IMR-90 (cell line): ENCODE data around the gene EPHB1. TPM values are rescaled to one million over a fixed set of nuclear protein-coding genes. Genes with fewer than 3 reads are reported as not detected.

Experiments
- ATAC-seq: fragments of 200-7000 bp; cut with Tn5 transposase; 2 replicates; pipeline ENCODE4 v1.9.1; 2020; ENCODE audit warnings: low read depth, mild to moderate bottlenecking, moderate library complexity
- BruUV-seq: library from RNA; stranded (reverse); fragments of 400-500 nt; replicated peaks from 2 replicates; lab custom pipeline; 2021; lab: Mats Ljungman, UMichigan
- CTCF ChIA-PET: fragments of 300-600 bp; formaldehyde crosslinking; extraction: SDS; loops from one replicate; lab custom pipeline; 2021; ENCODE audit warnings: antibody characterized with exemption; lab: Yijun Ruan, JAX
- POLR2A ChIA-PET: fragments of 300-600 bp; sonication (Branson Sonifier 250); formaldehyde crosslinking; loops from one replicate; lab custom pipeline; 2022; ENCODE audit warnings: antibody characterized with exemption; ENCODE audit not compliant: unreplicated experiment; lab: Charles Lee
- DNase-seq: peaks from one replicate; pipeline ENCODE4 v3.0.0; 2013
- H2AFZ ChIP-seq: replicated peaks from 2 replicates; pipeline ENCODE3; 2013; ENCODE audit warnings: low read length, mild to moderate bottlenecking; ENCODE audit not compliant: poor library complexity
- H2AK5ac ChIP-seq: 2 replicates; pipeline ENCODE4 v1.6.1; 2013; ENCODE audit warnings: low read depth, low read length, inconsistent platforms
- H2AK9ac ChIP-seq: replicated peaks from 2 replicates; pipeline ENCODE3; 2013; ENCODE audit warnings: mild to moderate bottlenecking, low read depth, low read length, moderate library complexity; ENCODE audit not compliant: poor library complexity
- H2BK120ac ChIP-seq: 2 replicates; pipeline ENCODE4 v1.6.1; 2013; ENCODE audit warnings: low read depth, low read length, inconsistent platforms
- H2BK15ac ChIP-seq: 3 replicates; pipeline ENCODE4 v1.6.1; 2013; ENCODE audit warnings: low read depth, low read length, inconsistent platforms
- H2BK20ac ChIP-seq: 2 replicates; pipeline ENCODE4 v1.6.1; 2013; ENCODE audit warnings: low read depth, mild to moderate bottlenecking, inconsistent platforms, low read length, moderate library complexity
- H2BK5ac ChIP-seq: 2 replicates; pipeline ENCODE4 v1.6.1; 2013; ENCODE audit warnings: mild to moderate bottlenecking, low read depth, low read length, inconsistent platforms; ENCODE audit not compliant: poor library complexity, severe bottlenecking
- H3K14ac ChIP-seq: replicated peaks from 2 replicates; pipeline ENCODE4 v1.6.1; 2013; ENCODE audit warnings: low read depth, low read length, inconsistent platforms
- H3K18ac ChIP-seq: 2 replicates; pipeline ENCODE4 v1.6.1; 2013; ENCODE audit warnings: low read depth, low read length, control low read depth
- H3K23ac ChIP-seq: 2 replicates; pipeline ENCODE4 v1.6.1; 2013; ENCODE audit warnings: low read depth, low read length, inconsistent platforms
- H3K27ac ChIP-seq: 2 replicates; pipeline ENCODE4 v1.5.1; 2013; ENCODE audit warnings: mild to moderate bottlenecking, control low read depth, low read length; ENCODE audit not compliant: insufficient read depth
- H3K27me3 ChIP-seq: 2 replicates; pipeline ENCODE4 v1.6.1; 2013; ENCODE audit warnings: low read length; ENCODE audit not compliant: control insufficient read depth, insufficient read depth
- H3K36me3 ChIP-seq: 2 replicates; pipeline ENCODE4 v1.6.1; 2013; ENCODE audit warnings: low read length, mixed read lengths; ENCODE audit not compliant: control insufficient read depth, insufficient read depth
- H3K4ac ChIP-seq: 2 replicates; pipeline ENCODE4 v1.6.1; 2013; ENCODE audit warnings: low read depth, low read length, inconsistent platforms
- H3K4me1 ChIP-seq: 2 replicates; pipeline ENCODE4 v1.6.1; 2013; ENCODE audit warnings: low read length, mixed read lengths; ENCODE audit not compliant: control insufficient read depth, insufficient read depth
- H3K4me2 ChIP-seq: 2 replicates; pipeline ENCODE4 v1.6.1; 2013; ENCODE audit warnings: low read depth, mild to moderate bottlenecking, control low read depth, low read length, moderate library complexity
- H3K4me3 ChIP-seq: 2 replicates; pipeline ENCODE4 v1.5.1; 2013; ENCODE audit warnings: low read depth, mild to moderate bottlenecking, control low read depth, low read length, moderate library complexity; ENCODE audit not compliant: insufficient read depth
- H3K56ac ChIP-seq: 2 replicates; pipeline ENCODE4 v1.6.1; 2013; ENCODE audit warnings: low read length, inconsistent platforms; ENCODE audit not compliant: insufficient read depth; ENCODE audit errors: extremely low read depth
- H3K79me1 ChIP-seq, 2 experiments: 2 replicates each; pipeline ENCODE4 v1.6.1; 2013; ENCODE audit warnings: low read length in 2 of 2, inconsistent platforms in 1 of 2, low read depth in 1 of 2
- H3K9ac ChIP-seq: 2 replicates; pipeline ENCODE4 v1.6.1; 2013; ENCODE audit warnings: low read depth, low read length, control low read depth
- H3K9me1 ChIP-seq: 2 replicates; pipeline ENCODE4 v1.6.1; 2013; ENCODE audit warnings: low read length, inconsistent platforms; ENCODE audit not compliant: insufficient read depth
- H3K9me3 ChIP-seq: 2 replicates; pipeline ENCODE4 v1.6.1; 2013; ENCODE audit warnings: low read length; ENCODE audit not compliant: control insufficient read depth, insufficient read depth
- H4K20me1 ChIP-seq: 2 replicates; pipeline ENCODE4 v1.6.1; 2013; ENCODE audit warnings: low read length, inconsistent platforms; ENCODE audit not compliant: insufficient read depth
- H4K5ac ChIP-seq: 2 replicates; pipeline ENCODE4 v1.6.1; 2013; ENCODE audit warnings: mild to moderate bottlenecking, low read depth, low read length, control low read depth
- H4K8ac ChIP-seq, 2 experiments: 2 replicates each; pipeline ENCODE4 v1.6.1; 2013; ENCODE audit warnings: low read depth in 2 of 2, low read length in 2 of 2, control low read depth in 1 of 2, inconsistent platforms in 1 of 2
- H4K91ac ChIP-seq: 2 replicates; pipeline ENCODE4 v1.6.1; 2013; ENCODE audit warnings: low read depth, low read length, inconsistent platforms; ENCODE audit not compliant: insufficient read depth
- BHLHE40 ChIP-seq: fragments of 150-350 bp; IDR thresholded peaks from 2 replicates; pipeline ENCODE4 v1.6.1; 2016; ENCODE audit warnings: mild to moderate bottlenecking, low read depth, low read length
- CEBPB ChIP-seq: IDR thresholded peaks from 2 replicates; pipeline ENCODE4 v1.6.1; 2012; ENCODE audit warnings: low read depth, low read length, improper control_type of control experiment
- CHD1 ChIP-seq: IDR thresholded peaks from 2 replicates; pipeline ENCODE4 v1.6.1; 2012; ENCODE audit warnings: low read depth, low read length, improper control_type of control experiment
- CTCF ChIP-seq: conservative IDR thresholded peaks from 2 replicates; pipeline ENCODE4 v1.5.1; 2012; ENCODE audit warnings: mild to moderate bottlenecking, low read depth, low read length, improper control_type of control experiment
- FOS ChIP-seq: fragments of 150-350 bp; IDR thresholded peaks from 2 replicates; pipeline ENCODE4 v1.6.1; 2016; ENCODE audit warnings: low read depth, low read length
- MAFK ChIP-seq: IDR thresholded peaks from 2 replicates; pipeline ENCODE4 v1.6.1; 2012; ENCODE audit warnings: low read depth, low read length, improper control_type of control experiment
- MAZ ChIP-seq: IDR thresholded peaks from 2 replicates; pipeline ENCODE4 v1.6.1; 2012; ENCODE audit warnings: low read depth, mild to moderate bottlenecking, low read length, improper control_type of control experiment, moderate library complexity, borderline replicate concordance
- MXI1 ChIP-seq: IDR thresholded peaks from 2 replicates; pipeline ENCODE4 v1.6.1; 2012; ENCODE audit warnings: low read depth, mild to moderate bottlenecking, low read length, moderate library complexity, borderline replicate concordance
- NFE2L2 ChIP-seq: fragments of 150-350 bp; IDR thresholded peaks from 2 replicates; pipeline ENCODE4 v1.6.1; 2016; ENCODE audit warnings: low read depth, mild to moderate bottlenecking, low read length
- POLR2A ChIP-seq: IDR thresholded peaks from 2 replicates; pipeline ENCODE4 v1.6.1; 2012; ENCODE audit warnings: mild to moderate bottlenecking, low read depth, low read length
- RAD21 ChIP-seq: IDR thresholded peaks from 2 replicates; pipeline ENCODE4 v1.6.1; 2012; ENCODE audit warnings: low read length, improper control_type of control experiment
- RCOR1 ChIP-seq: IDR thresholded peaks from 2 replicates; pipeline ENCODE4 v1.6.1; 2012; ENCODE audit warnings: mild to moderate bottlenecking, low read length, improper control_type of control experiment; ENCODE audit not compliant: insufficient replicate concordance
- RFX5 ChIP-seq: IDR thresholded peaks from 2 replicates; pipeline ENCODE4 v1.8.0; 2012; ENCODE audit warnings: low read depth, mild to moderate bottlenecking, low read length, moderate library complexity
- SMC3 ChIP-seq: fragments of 150-350 bp; IDR thresholded peaks from 2 replicates; pipeline ENCODE4 v1.6.1; 2016; ENCODE audit warnings: low read depth, mild to moderate bottlenecking, antibody characterized with exemption, low read length, moderate library complexity
- USF2 ChIP-seq: fragments of 150-350 bp; IDR thresholded peaks from 2 replicates; pipeline ENCODE4 v1.6.1; 2017; ENCODE audit warnings: mild to moderate bottlenecking, antibody characterized with exemption, low read length, low read depth
- WGBS, 2 experiments: methylation state at CpG; one replicate each; pipeline versions ENCODE4 v1.1.5 to v1.1.7; 2013; ENCODE audit warnings: missing lambda C conversion rate in 2 of 2; ENCODE audit not compliant: insufficient read length in 1 of 2; ENCODE audit errors: extremely low coverage in 2 of 2; 5-methylcytosine and 5-hydroxymethylcytosine counted together
- dilution Hi-C: fragments of 300-500 bp; cut with HindIII; formaldehyde crosslinking; loops from one replicate; pipeline ENCODE4 v1.14.3; 2018; ENCODE audit warnings: low sequenced_read_pairs; ENCODE audit not compliant: unreplicated experiment
- in situ Hi-C: fragments of 300-500 bp; cut with MboI; formaldehyde crosslinking; loops from 3 replicates; pipeline ENCODE4 v1.14.3; 2019; ENCODE audit warnings: low sequenced_read_pairs, inconsistent platforms, mixed read lengths
- intact Hi-C: fragments of 100-400 bp; cut with micrococcal nuclease; formaldehyde crosslinking; loops from 2 replicates; pipeline ENCODE4 v1.10.0; 2022
- polyA plus RNA-seq, 3 experiments: library from polyadenylated mRNA; depleted of rRNA; stranded (reverse); fragments of >200 nt; gene quantifications; 2 replicates each; pipeline ENCODE4 v1.2.3, GENCODE V29; 2012; ENCODE audit warnings: low replicate concordance in 1 of 3
- total RNA-seq: library from RNA; depleted of rRNA; stranded (reverse); fragments of >200 nt; gene quantifications from 2 replicates; pipeline ENCODE4 v1.2.3, GENCODE V29; 2012
- TF ChIP-seq, protein P1 (sequence below): fragments of 150-350 bp; IDR thresholded peaks from 2 replicates; pipeline ENCODE4 v1.6.1; 2016; ENCODE audit warnings: low read depth, mild to moderate bottlenecking, low read length, moderate library complexity, borderline replicate concordance

Gene EPHB1
- total and polyA plus RNA-seq, 2 of the 4 experiments (the other 2 are of a cell fraction): 0.17 to 0.36 TPM

DNA sequence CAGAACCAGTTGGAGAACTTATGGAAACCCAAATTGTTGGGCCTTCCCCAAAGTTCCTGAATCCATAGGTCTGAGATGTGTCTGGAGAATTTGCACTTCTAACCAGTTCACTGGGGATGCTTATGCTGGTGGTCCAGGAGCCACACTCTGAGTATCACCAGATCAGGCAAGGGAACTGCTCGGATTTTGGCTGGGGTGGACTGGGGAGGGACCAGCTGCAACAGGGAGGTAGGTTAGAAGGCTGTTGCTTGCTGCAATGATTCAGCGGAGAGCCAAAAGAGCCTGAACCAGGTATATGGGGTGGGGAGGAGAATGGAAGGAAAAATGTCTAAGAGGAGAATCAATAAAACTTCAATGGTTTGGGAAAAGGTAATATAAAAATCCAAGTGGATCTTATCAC, 45.9 kb upstream of the EPHB1 start:
- Histone ChIP-seq H3K9me3 (no peaks in the 10 kb centered on the region), H2BK20ac (no peak overlapping the region), H3K4ac (no peak overlapping the region), H2AFZ (no peak overlapping the region), H3K4me2 (no peak overlapping the region), H2AK9ac (no peak overlapping the region), H4K8ac (no peak overlapping the region), H3K27ac (no peak overlapping the region), H4K5ac (no peak overlapping the region), H3K9me1 (no peaks in the 10 kb centered on the region), H3K27me3 (peaks cover 8% of the 10 kb centered on the region), H2AK5ac (no peak overlapping the region), H3K18ac (no peak overlapping the region), H4K20me1 (no peaks in the 10 kb centered on the region), H3K56ac (no peak overlapping the region), H3K23ac (no peak overlapping the region), H2BK5ac (no peak overlapping the region), H3K4me1 (no peaks in the 10 kb centered on the region), H3K4me3 (no peak overlapping the region), H3K36me3 (no peaks in the 10 kb centered on the region), H2BK15ac (no peak overlapping the region), H3K14ac (no peak overlapping the region), H3K79me1 (no peaks in the 10 kb centered on the region), H3K9ac (no peak overlapping the region), H2BK120ac (no peak overlapping the region), H4K91ac (no peak overlapping the region)
- dilution Hi-C loops: no loop called here
- no peak for DNase-seq
- ChIA-PET CTCF (no interaction called here), POLR2A (no interaction called here)
- intact Hi-C loops: no loop called here
- BruUV-seq: no TSS peak
- TF ChIP-seq RAD21 (no peak), USF2 (no peak), RCOR1 (no peak), MAZ (no peak), CHD1 (no peak), MXI1 (no peak), FOS (no peak), POLR2A (no peak), CTCF (no peak), NFE2L2 (no peak), SMC3 (no peak), CEBPB (no peak), MAFK (no peak), BHLHE40 (no peak), RFX5 (no peak)
- TF ChIP-seq, protein P1, sequence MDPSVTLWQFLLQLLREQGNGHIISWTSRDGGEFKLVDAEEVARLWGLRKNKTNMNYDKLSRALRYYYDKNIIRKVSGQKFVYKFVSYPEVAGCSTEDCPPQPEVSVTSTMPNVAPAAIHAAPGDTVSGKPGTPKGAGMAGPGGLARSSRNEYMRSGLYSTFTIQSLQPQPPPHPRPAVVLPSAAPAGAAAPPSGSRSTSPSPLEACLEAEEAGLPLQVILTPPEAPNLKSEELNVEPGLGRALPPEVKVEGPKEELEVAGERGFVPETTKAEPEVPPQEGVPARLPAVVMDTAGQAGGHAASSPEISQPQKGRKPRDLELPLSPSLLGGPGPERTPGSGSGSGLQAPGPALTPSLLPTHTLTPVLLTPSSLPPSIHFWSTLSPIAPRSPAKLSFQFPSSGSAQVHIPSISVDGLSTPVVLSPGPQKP: no peak
- ATAC-seq: no peak
- in situ Hi-C loops: no loop called here
- 83% methylated on average over 1 of the region's 2 CpGs; no CpG with 5 or more reads in 1 of the 2 experiments for WGBS, 2 experiments
